RPMI8226 (cell line): ENCODE data around the gene BCAS3.

ENCODE experiments used
- DNase-seq: peaks from one replicate; pipeline ENCODE4 v3.0.0-alpha.2; 2015

The BCAS3 gene

GRCh38 chr17:61276806-61277205 lies 599.2 kb downstream of the BCAS3 start:
- no peak for DNase-seq

GRCh38 chr17:61279476-61280145 lies 602.0 kb downstream of the BCAS3 start:
- DNase-seq: peak; percentile 15

GRCh38 chr17:61280338-61280737 lies 602.7 kb downstream of the BCAS3 start:
- DNase-seq: no peak

- no peak for DNase-seq
These were observed 603.2 kb downstream of the BCAS3 start for GRCh38 chr17:61280851-61281250.

GRCh38 chr17:61282377-61282776 lies 604.7 kb downstream of the BCAS3 start:
- DNase-seq: no peak

GRCh38 chr17:61283043-61283442 lies 605.4 kb downstream of the BCAS3 start:
- DNase-seq: no peak

- DNase-seq: no peak
These were observed 606.5 kb downstream of the BCAS3 start for GRCh38 chr17:61284174-61284573.

GRCh38 chr17:61284746-61285145 lies 607.1 kb downstream of the BCAS3 start:
- no peak for DNase-seq

GRCh38 chr17:61285526-61286320 lies 608.1 kb downstream of the BCAS3 start:
- DNase-seq: no peak

GRCh38 chr17:61286449-61286848 lies 608.8 kb downstream of the BCAS3 start:
- no peak for DNase-seq

GRCh38 chr17:61289408-61290385 lies 612.0 kb downstream of the BCAS3 start:
- no peak for DNase-seq

GRCh38 chr17:61291451-61292285 lies 614.0 kb downstream of the BCAS3 start:
- DNase-seq: peak; percentile 83

GRCh38 chr17:61294286-61294685 lies 616.6 kb downstream of the BCAS3 start:
- no peak for DNase-seq

GRCh38 chr17:61294777-61295176 lies 617.1 kb downstream of the BCAS3 start:
- no peak for DNase-seq

GRCh38 chr17:61296058-61296457 lies 618.4 kb downstream of the BCAS3 start:
- no peak for DNase-seq

GRCh38 chr17:61299517-61300513 lies 622.2 kb downstream of the BCAS3 start:
- DNase-seq: no peak

GRCh38 chr17:61302953-61303816 lies 625.5 kb downstream of the BCAS3 start:
- no peak for DNase-seq

- DNase-seq: no peak
These were observed 626.1 kb downstream of the BCAS3 start for GRCh38 chr17:61303817-61304096.

- DNase-seq: no peak
These were observed 627.4 kb downstream of the BCAS3 start for GRCh38 chr17:61305024-61305423.

- DNase-seq: no peak
These were observed 628.4 kb downstream of the BCAS3 start for GRCh38 chr17:61306003-61306402.
